GM19239 (cell line): ENCODE results near the gene ZFAND3.

Source experiments
- DNase-seq: peaks from one replicate; pipeline ENCODE4 v3.0.0; 2011; ENCODE audit warnings: low spot score; ENCODE audit not compliant: insufficient read length
- FAIRE-seq: peaks from 2 replicates; lab custom pipeline; 2011; peaks lifted over from hg19 to GRCh38; lab: Jason Lieb, UNC

ZFAND3 gene

GRCh38 chr6:38155144-38155543 is 335.6 kb downstream of the ZFAND3 start:
- DNase-seq (no peak), FAIRE-seq (no peak)

DNA sequence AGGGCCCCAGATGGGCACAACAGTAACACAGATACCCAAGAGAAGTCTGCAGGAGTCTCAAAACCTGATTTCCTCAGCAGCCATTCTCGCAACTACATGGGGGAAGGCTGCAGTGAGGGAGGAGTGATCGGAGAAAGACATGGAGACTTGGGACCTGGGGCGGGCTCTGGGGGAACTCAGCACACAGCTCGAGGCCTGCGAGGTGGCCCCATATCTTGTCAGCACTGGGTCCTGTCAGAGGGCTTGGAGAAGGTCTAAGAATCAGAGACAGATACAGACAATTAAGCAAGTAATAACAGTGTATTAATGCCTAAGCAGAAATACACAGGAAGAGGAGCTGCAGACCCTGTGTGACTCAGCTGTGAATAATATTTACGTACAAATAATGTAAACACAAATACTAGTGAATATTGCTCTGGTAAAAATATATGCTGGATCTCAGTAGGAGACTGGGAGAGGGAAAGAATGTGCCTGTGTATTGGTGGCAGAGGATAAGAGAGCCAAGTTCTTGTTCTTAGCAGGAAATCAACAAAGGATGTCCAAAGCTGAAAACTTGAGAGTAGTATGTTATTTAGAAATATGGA is 336.2 kb downstream of the ZFAND3 start:
- DNase-seq (no peak), FAIRE-seq (no peak)

GRCh38 chr6:38156818-38157565 is 337.5 kb downstream of the ZFAND3 start:
- no peak for FAIRE-seq
- no peak for DNase-seq

DNA sequence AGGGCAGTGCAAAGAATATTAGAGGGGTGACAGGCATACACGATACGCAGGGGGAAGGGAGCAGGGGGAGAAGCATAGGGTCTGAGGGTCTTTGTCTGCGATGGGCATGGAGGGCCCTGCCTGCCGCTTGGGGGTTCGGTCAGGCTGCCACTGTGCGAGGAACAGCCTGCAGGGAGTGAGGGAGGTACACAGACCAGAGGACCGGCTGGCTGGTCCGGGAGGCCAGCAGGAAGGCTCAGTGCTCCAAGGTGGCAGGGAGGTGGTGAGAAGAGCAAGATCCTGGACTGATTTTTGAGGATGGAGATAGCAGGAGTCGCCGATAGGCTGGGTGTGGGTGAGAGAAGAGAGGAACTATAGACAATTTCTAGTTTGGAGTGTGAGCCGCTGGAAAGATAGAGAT is 338.4 kb downstream of the ZFAND3 start:
- FAIRE-seq (no peak), DNase-seq (no peak)

- DNase-seq (no peak), FAIRE-seq (no peak)
Observed at GRCh38 chr6:38158762-38159350, 339.3 kb downstream of the ZFAND3 start.

GRCh38 chr6:38159596-38159995 is 340.1 kb downstream of the ZFAND3 start:
- DNase-seq (no peak), FAIRE-seq (no peak)

DNA sequence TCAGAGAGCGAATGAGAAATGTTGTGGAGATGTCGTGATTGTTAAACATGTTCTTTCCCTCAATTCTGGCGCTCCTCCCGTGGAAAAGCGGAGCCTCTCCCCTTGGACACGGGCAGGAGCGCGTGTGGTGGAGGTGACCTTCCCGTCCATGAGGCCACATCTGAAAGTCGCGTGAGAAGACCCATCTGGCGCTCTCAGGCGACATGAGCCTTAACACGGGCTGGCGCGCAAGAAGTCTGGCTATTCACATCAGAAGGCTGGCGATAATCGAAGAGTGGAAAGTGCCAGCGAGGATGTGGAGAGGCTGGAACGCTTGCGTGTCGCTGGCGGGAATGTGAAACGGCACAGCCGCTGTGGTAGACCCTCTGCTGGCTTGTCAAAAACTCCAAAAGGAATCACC is 341.3 kb downstream of the ZFAND3 start:
- FAIRE-seq (no peak), DNase-seq (no peak)

DNA sequence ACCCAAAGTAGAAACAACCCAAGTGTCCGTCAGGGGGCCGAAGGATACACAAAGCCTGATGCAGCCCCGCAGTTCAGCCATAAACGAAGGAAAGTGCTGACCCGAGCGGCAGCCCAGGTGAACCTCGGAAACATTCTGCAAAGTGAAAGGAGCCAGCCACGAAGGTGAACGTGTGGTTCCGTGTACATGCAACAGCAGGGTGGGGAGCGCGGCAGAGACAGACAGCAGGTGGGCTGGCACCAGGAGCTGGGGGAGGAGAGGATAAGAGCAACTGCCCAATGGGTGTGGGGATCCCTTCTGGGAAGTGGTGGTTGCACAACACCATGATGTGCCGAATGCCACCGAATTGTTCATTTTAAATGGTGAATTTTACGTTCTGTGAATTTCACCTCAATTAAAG is 341.8 kb downstream of the ZFAND3 start:
- FAIRE-seq (no peak), DNase-seq (no peak)

GRCh38 chr6:38161754-38162492 is 342.4 kb downstream of the ZFAND3 start:
- DNase-seq (no peak), FAIRE-seq (no peak)

DNA sequence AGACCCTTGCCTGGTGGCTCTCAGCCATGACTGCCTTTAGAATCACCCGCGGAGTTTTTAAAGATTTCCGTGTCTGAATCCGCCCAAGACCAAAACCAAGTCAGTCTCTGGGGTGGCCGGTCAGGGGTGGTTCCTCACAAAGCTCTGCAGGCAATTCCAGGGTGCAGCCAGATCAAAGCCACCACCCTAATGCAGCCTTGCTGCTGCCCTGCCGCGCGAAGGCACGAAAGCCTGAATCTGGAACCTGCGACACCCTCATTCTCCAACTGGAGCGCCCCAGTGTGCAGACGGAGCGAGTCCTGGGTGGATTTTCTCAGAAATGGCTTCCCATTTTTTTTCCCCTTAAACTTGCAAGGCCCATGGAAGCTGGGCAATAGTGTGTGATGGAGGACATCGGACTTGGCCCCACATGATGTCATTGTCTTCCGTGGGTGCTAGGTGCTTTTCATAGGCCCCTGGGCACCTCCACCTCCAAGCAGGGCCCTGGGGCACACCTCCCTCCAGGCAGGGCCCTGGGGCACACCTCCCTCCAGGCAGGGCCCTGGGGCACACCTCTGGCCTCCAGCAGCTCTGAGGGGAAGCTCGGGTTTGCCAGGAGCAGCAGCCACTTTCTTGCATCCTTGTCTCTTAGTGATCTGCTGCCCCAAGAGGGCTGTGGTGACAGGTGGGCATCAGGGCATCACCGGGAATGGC is 343.1 kb downstream of the ZFAND3 start:
- DNase-seq (no peak), FAIRE-seq (no peak)

GRCh38 chr6:38163186-38164130 is 343.9 kb downstream of the ZFAND3 start:
- DNase-seq = no peak

DNA sequence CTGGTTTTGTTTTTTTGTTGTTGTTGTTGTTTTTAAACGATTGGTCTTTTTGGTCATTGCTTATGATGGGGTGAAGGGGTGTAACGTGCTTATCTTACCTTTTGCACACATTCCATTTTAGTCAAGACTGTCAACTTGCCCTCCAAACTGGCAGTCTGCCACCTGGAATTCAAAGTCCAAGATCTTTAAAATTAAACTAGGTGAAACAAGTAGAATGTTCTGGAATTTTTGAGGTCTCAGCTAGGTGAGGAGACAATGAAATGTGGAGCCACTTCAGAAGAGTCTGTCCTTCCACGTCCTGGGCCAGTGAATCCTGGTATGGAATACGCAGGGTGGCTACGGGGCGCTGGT is 344.6 kb downstream of the ZFAND3 start:
- no peak for DNase-seq
- FAIRE-seq = no peak

More at GRCh38 chr6:38163186-38164130, 343.9 kb downstream of the ZFAND3 start:
- no peak for FAIRE-seq

GRCh38 chr6:38164671-38165108 is 345.2 kb downstream of the ZFAND3 start:
- DNase-seq (no peak), FAIRE-seq (no peak)

GRCh38 chr6:38166411-38167240 is 347.1 kb downstream of the ZFAND3 start:
- no peak for FAIRE-seq
- no peak for DNase-seq

- no peak for DNase-seq
- FAIRE-seq = no peak
Observed at GRCh38 chr6:38167598-38167997, 348.1 kb downstream of the ZFAND3 start.

DNA sequence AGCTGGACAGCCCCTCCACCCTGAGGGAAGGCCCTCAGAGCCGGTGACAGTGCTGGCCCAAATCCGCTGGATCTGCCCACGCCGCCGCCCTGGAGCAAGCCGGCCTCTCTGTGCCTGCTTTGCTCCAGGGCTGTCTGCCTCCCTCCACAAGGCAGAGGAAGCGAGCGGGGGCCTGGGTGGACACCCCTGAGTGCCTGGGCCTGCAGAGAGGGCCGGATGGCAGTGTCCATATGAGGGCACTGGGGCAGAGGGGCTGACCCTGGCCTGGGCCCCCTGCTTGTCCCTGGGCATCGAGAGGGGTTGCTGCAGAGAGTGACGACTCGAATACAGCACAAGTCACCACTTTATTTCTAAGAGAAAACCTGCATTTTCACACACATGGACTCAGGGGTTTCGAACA is 348.6 kb downstream of the ZFAND3 start:
- FAIRE-seq (no peak), DNase-seq (no peak)

DNA sequence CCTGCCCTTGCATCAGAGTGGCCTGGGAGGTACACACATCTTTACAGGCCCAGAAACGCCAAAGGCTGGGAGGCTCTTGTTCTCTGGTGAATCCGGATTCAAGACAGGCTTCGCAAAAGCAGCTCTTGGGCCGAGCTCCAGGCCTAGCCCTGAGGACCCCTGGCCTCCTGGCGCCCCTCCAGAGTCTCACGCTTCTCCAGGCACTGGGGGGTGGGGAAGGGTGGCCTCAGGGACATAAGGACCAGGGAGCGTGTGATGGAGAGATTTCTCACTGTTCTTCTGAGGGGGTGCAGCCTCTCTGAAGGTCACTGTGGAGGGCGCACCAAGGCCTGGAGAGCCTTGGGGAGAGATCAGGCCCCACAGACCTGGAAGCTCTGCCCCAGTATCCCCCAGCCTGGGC is 349.2 kb downstream of the ZFAND3 start:
- FAIRE-seq (no peak), DNase-seq (no peak)

GRCh38 chr6:38169221-38169976 is 349.9 kb downstream of the ZFAND3 start:
- no peak for FAIRE-seq

More at GRCh38 chr6:38169221-38169976, 349.9 kb downstream of the ZFAND3 start:
- DNase-seq = no peak
